Transverse colon (tissue), 4 donors: Measurements from ENCODE around the gene KCNC2. TPM values are rescaled to one million over a fixed set of nuclear protein-coding genes. Genes with fewer than 3 reads are reported as not detected.

Experiments used
- DNase-seq: peaks from one replicate; pipeline ENCODE4 v3.0.0-alpha.2; 2019
- H3K27ac ChIP-seq, 4 donors: fragments of 200-600 bp; sonication (generic); 2 replicates each; pipeline ENCODE4 v1.5.1; 2016 to 2018; ENCODE audit warnings: inconsistent platforms in 4 of 4
- H3K27me3 ChIP-seq: fragments of 200-600 bp; sonication (generic); 2 replicates; pipeline ENCODE4 v1.5.1; 2017; ENCODE audit warnings: inconsistent platforms
- H3K36me3 ChIP-seq, 4 donors: fragments of 200-600 bp; sonication (generic); 2 replicates each; pipeline ENCODE4 v1.5.1; 2017 to 2019; ENCODE audit warnings: inconsistent platforms in 4 of 4
- H3K4me1 ChIP-seq, 4 donors: fragments of 200-600 bp; sonication (generic); 2 replicates each; pipeline ENCODE4 v1.5.1; 2017 to 2020; ENCODE audit warnings: inconsistent platforms in 4 of 4
- H3K4me3 ChIP-seq, 4 donors: fragments of 200-600 bp; sonication (generic); 1 replicate in 1 of 4; 2 replicates in 3 of 4; pipeline versions ENCODE4 v1.5.1 to v1.6.1; 2017 to 2019; ENCODE audit warnings: inconsistent platforms in 4 of 4
- H3K9me3 ChIP-seq, 2 donors: fragments of 200-600 bp; sonication (generic); 2 replicates each; pipeline ENCODE4 v1.5.1; 2017 to 2019; ENCODE audit warnings: inconsistent platforms in 2 of 2
- CTCF ChIP-seq, 5 experiments: fragments of 200-600 bp in 3 of 5; fragments of 450-650 bp in 2 of 5; sonication (generic) in 3 of 5; IDR thresholded peaks; 1 replicate in 2 of 5; 2 replicates in 3 of 5; pipeline ENCODE4 v1.5.1; 2016 to 2017; ENCODE audit warnings: antibody characterized with exemption in 5 of 5, inconsistent platforms in 3 of 5, mild to moderate bottlenecking in 2 of 5, moderate library complexity in 1 of 5
- EP300 ChIP-seq: sonication (generic); formaldehyde crosslinking; IDR thresholded peaks from one replicate; pipeline ENCODE4 v1.6.1; 2017; ENCODE audit warnings: antibody characterized with exemption, low read depth
- POLR2A ChIP-seq: fragments of 450-650 bp; IDR thresholded peaks from one replicate; pipeline ENCODE4 v1.6.1; 2016; ENCODE audit warnings: antibody characterized with exemption, mild to moderate bottlenecking, moderate library complexity
- POLR2AphosphoS5 ChIP-seq, 3 donors: sonication (generic); formaldehyde crosslinking; IDR thresholded peaks; one replicate each; pipeline ENCODE4 v1.6.1; 2016; ENCODE audit warnings: antibody characterized with exemption in 3 of 3
- WGBS, 2 donors: methylation state at CpG; one replicate each; pipeline ENCODE4 v1.1.5; 2018; ENCODE audit warnings: low coverage in 1 of 2; 5-methylcytosine and 5-hydroxymethylcytosine counted together
- in situ Hi-C, 4 donors: fragments of 200-750 bp; cut with MboI; loops; one replicate each; pipeline versions ENCODE4 v1.15.0 to v1.15.1; 2017; ENCODE audit warnings: low sequenced_read_pairs in 3 of 4, low pct_ligation_motif_present in 1 of 4, low pct_unique_long_range_greater_than_20kb in 1 of 4
- intact Hi-C: fragments of 100-400 bp; cut with DNase I; formaldehyde crosslinking; loops from one replicate; pipeline ENCODE4 v1.15.1; 2023; ENCODE audit warnings: low total_unique reads
- total RNA-seq, 4 donors: library from RNA; depleted of rRNA; stranded (reverse); fragments of >200 nt; gene quantifications; one replicate each; pipeline ENCODE4 v1.1.0, GENCODE V29; 2016

Gene KCNC2
- total RNA-seq, 4 donors from 2014 or later: not detected

GRCh38 chr12:75239987-75240386, 30.3 kb upstream of the KCNC2 start:
- Histone ChIP-seq H3K4me1 (no peaks in the 10 kb centered on the region), H3K9me3 (peaks cover 0 to 2% of the 10 kb centered on the region in 2 donors), H3K27ac (no peak overlapping the region), H3K4me3 (no peak overlapping the region), H3K36me3 (no peaks in the 10 kb centered on the region), H3K27me3 (no peaks in the 10 kb centered on the region)
- TF ChIP-seq CTCF (IDR thresholded peaks at IDR 0.05) (no peak), EP300 (no peak), POLR2AphosphoS5 (IDR thresholded peaks at IDR 0.05) (no peak), POLR2A (no peak)
- intact Hi-C loops: no loop called here
- DNase-seq: no peak
- in situ Hi-C loops: no loop called here

DNA sequence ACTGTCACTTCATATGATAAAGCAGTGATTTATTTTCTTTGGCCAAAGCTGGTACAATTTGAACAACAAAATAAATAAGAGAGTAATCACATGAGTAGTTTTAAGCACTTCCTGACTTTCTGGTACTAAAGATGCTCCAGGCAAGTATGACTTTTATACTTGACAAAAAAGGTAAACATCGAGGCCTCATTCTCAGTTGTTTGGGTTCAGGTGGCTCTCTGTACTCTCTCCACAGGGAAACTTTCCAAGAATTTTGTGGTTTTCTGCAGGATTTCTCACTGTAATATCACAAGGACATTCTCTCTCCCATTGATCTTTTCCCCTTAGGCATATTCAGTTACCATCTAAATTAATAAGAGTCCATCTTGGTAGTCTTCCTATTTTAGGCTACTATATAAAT, 26.6 kb upstream of the KCNC2 start:
- intact Hi-C loops: no loop called here
- WGBS, 2 donors: 19 to 42% methylated on average over 1 of the region's 1 CpG
- in situ Hi-C loops: no loop called here

DNA sequence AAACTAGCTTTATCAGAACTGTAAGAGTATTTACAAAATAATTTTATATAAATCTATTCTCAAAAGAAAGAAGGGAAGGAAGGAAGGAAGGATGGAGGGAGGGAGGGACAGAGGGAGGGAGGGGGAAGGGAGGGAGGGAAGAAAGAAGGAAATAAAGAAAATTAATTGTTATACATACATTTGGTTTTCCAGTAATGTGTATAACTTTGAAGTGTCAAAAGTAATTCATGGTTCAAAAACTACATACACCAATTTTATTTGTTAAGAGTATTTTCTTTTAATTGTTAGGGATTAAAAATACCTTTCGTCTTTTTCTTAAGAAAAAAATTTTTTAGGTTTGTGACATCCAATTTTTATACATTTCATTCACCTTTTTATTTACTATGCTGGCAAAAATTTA, 17.5 kb upstream of the KCNC2 start:
- H3K4me3 ChIP-seq: no peak overlapping the region
- intact Hi-C loops: no loop called here
- TF ChIP-seq EP300 (no peak), POLR2AphosphoS5 (IDR thresholded peaks at IDR 0.05) (no peak), CTCF (IDR thresholded peaks at IDR 0.05) (no peak)
- WGBS, 2 donors: 74 to 85% methylated on average over 1 of the region's 1 CpG
- H3K36me3 ChIP-seq: no peaks in the 10 kb centered on the region
- H3K27ac ChIP-seq: no peak overlapping the region
- no peak for DNase-seq
- in situ Hi-C loops: no loop called here
- H3K9me3 ChIP-seq: no peaks in the 10 kb centered on the region
- no peaks in the 10 kb centered on the region for H3K4me1 ChIP-seq
- no peaks in the 10 kb centered on the region for H3K27me3 ChIP-seq

More for the DNA sequence above, 26.6 kb upstream of the KCNC2 start:
- DNase-seq: no peak
- no peaks in the 10 kb centered on the region for H3K27me3 ChIP-seq
- no peak for TF ChIP-seq POLR2AphosphoS5 (IDR thresholded peaks at IDR 0.05)
- no peaks in the 10 kb centered on the region for H3K36me3 ChIP-seq
- peaks cover 0 to 2% of the 10 kb centered on the region in 2 donors for H3K9me3 ChIP-seq
- H3K27ac ChIP-seq: no peak overlapping the region
- no peak overlapping the region for H3K4me3 ChIP-seq
- no peaks in the 10 kb centered on the region for H3K4me1 ChIP-seq

DNA sequence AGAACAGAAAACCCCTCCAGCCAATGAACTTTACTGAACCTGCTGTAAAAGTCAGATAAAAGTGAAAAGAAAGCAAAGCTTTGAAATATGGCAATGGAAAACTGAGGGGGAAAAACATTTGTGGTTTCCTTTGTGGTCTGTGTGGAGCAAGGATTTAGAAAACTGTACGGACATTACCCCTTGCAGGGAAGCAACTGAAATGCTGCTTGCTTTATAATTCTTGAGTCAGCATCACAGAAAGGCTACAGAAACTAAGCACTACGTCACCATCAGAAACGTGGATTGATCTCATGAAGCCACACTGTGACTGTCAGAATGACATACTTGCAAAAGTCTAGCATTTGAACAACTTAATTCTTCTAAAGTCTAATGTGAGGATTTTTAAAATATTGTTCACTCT, 2.4 kb upstream of the KCNC2 start:
- in situ Hi-C loops (no loop called here), intact Hi-C loops (no loop called here)
- DNase-seq: no peak
- no peaks in the 10 kb centered on the region for H3K9me3 ChIP-seq
- WGBS, 2 donors: 32 to 48% methylated on average over 3 of the region's 3 CpGs
- H3K4me3 ChIP-seq: no peak overlapping the region
- H3K36me3 ChIP-seq: no peaks in the 10 kb centered on the region
- no peaks in the 10 kb centered on the region for H3K4me1 ChIP-seq
- no peak for TF ChIP-seq POLR2AphosphoS5 (IDR thresholded peaks at IDR 0.05)
- no peak for TF ChIP-seq EP300
- no peak for TF ChIP-seq POLR2A
- no peak for TF ChIP-seq CTCF (IDR thresholded peaks at IDR 0.05)
- H3K27ac ChIP-seq: no peak overlapping the region
- H3K27me3 ChIP-seq: peaks cover 34% of the 10 kb centered on the region
